Measurements from ENCODE around the gene GAS2L3.
"Not testable (repeated sequence)": the region's sequence is repeated elsewhere in the genome, so short reads cannot be mapped to it uniquely, and the experiment has no call there.

Gene GAS2L3

DNA sequence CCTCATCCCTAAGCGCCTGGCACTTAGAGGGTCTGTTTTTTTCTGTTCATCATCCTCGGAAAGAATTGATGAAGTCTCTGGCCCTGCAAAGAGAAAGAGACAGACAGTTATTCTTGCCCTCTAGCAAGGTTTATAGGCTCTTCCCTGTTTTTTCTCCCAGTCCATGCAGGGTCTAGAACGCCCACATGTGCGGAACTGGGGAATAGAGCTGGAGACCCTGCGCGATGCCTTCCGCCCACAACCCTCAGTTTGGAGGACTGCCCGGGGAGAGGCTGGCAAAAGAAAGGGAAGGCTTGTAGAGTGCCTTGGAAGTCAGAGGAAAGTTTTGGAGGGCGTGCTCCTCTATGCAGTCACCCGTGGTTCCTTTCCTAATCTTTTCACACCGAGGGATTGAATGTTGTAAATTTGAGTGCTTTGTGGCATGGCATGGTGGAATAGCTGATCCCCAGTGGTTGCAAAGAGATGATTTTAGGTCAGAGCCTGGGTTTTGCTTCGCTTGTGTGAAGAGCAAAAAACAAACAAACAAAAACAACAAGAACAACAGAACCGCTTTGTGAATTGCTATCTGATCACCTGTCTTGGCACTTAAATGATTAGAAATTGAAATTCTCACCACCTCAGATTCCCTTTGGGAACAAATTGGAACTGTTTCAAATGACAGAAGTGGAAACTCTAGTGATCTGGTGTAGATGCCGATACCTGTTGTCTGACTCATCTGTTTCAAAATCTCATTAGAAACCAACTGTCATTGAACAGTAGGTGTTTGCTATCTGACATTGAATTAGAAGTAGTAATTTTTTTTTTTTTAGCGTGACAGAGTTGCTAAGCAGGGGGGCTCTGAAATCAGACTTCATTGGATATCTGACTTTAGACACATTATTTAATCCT lies 947 bp downstream of the GAS2L3 start:
- no peak for DNase-seq

DNA sequence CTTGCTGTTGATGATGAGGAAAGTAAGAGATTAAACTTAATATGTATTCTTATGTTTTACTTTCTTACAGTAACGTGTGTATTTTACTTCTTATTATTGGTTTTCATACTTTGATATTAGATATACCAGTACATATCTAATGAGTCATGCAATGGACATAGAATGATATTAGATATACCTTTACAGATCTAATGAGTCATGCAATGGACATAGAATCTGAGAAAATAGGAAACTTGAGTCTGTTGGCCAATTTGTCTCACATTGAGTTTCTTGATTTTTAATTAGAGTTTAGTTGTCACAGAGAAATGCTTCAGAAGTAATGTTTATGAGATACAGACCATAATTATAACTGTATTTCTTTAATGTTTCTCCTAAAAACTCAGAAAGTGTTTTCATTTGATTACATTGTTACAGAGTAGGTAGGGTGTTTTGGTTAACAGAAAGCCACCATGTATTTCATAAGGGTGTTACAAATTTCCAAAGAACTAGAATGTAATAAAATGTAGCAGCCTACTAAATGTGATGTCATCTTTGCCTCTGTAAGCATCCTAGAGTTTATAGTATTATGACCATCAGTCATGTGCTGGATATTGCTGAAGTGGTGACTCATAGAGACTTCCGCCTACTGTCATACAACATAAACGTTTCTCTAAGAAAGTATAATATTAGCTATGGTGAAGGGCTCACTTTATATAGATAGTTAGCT lies 3.0 kb downstream of the GAS2L3 start:
- DNase-seq: no peak

DNA sequence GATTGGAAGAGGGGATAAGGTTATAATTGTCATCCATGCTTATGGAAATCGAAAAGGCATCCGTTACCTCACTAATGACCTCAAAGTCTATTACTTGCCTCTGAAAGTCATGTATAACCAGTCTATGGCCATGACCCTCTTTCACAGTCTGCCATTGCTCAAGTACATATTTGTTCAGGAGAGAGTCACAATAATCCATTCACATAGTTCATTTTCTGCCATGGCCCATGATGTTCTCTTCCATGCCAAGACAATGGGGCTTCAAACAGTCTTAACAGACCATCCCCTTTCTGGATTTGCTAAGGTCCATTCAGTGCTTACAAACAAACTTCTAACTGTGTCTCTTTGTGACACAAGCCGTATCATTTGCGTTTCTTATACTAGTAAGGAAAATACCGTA lies 5.4 kb downstream of the GAS2L3 start:
- no peak for DNase-seq

DNA sequence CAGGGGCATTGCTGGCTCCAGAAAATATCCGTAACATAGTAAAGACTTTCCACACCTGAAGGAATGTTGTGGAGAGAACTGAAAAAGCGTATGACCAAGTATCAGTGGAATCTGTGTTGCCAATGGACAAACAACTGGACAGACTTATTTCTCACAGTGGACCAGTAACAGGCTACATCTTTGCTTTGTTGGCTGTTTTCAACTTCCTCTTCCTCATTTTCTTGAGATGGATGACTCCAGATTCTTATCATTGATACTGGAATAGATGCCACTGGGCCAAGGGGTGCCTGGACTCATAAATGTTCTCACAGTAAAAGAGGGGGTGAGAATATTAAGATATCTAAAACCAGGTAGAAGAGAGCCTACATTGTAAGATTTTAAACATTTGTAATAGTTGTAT lies 6.4 kb downstream of the GAS2L3 start:
- no peak for DNase-seq

DNA sequence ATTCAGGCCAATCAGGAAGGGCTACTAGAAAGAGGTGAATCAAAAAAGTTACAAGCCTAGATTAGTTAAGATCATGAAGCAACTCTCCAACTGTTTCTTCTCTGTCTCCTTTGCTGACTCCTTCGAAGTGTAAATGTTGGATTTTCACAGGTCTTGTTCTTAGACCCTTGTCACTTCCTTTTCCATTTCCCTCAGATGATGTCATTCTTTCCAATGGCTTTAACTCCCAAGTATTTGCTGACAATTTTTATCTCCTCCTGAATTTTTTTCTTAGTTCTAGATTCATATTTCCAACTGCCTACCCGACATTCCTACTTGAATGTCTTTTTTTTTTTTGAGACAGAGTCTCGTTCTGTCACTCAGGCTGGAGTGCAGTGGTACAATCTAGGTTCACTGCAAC lies 10.8 kb downstream of the GAS2L3 start:
- no peak for DNase-seq

DNA sequence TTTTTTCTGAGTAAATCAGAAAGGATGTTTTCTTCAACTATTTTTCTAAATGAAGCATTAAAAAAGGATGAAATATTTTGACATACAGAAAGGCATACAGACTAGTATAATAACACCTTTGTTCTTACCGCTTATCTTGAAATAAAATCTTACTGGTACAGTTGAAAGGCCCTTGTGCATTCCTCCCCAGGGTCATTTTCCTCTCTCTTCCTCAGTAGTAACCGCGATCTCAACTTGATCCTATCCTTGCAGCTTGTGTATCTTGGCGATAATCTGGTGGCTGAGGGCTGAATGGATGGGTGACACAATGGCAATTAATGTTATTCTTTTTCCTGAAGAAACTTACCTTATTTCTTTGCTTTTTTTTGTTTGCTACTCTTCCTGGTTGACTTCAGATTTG lies 18.5 kb downstream of the GAS2L3 start:
- DNase-seq: no peak

DNA sequence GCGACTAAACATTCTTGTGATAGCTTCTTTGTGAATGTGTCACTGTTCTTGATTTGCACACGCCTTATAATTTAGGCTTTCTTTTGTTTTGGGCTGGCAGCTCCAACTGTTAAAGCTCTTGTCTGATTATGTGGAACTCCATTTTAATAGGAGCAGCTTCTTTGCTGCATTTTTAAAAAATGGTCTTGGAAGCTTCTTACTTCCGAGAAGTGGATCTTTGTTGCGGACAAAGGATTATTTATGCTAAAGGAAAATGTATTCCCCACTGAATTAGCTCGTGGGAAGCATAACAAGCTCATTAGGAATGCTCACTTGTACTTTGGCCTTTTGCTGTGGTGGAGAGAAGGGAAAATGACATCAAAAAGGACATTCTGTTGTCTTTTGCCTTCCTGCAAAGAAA lies 20.0 kb downstream of the GAS2L3 start:
- no peak for DNase-seq

DNA sequence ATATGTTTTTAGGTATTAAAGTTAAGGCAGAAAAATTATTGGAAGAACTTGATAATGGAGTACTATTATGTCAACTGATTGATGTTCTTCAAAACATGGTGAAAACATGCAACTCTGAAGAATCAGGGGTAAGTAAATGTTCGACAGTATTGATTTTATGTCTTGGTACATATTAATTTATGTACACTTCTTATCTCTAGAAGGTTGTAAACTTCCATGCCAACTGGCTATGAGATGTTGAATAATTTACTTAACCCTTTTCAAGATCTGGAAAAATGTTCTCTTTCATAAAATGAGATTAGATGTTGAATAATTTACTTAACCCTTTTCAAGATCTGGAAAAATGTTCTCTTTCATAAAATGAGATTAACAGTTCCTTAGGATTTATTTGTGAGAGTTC lies 28.1 kb downstream of the GAS2L3 start:
- DNase-seq: no peak

DNA sequence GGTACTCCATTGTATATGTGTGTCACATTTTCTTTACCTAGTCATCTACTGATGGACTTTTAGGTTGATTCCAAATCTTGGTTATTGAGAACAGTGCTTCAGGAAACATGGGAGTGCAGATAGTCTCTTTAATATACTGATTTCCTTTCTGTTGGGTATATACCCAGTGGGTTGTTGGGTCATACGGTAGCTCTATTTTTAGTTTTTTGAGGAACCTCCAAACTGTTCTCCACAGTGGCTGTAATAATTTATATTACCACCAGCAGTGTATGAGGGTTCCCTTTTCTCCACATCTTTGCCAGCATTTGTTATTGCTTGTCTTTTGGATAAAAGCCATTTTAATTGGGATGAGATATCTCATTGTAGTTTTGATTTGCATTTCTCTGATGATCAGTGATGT lies 29.5 kb downstream of the GAS2L3 start:
- not testable (repeated sequence) for DNase-seq

DNA sequence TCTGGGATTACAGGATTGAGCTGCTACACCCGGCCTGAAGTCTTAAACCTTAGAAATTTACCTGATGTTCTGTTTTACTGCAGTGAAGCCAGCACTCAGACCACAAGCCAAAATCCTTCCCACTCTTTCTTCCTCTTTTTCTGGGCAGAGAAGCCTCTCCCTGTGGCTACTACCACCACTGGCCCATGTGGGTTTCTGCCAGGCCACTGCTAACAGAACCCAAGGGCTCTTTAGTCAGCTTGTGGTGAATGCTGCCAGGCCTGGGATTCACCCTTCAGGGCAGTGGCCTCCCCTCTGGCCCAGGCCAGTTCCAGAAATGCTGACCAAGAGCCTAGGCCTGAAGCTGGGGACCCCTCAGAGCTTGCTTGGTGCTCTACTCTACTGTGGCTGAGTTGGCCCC lies 35.3 kb downstream of the GAS2L3 start:
- DNase-seq: no peak

DNA sequence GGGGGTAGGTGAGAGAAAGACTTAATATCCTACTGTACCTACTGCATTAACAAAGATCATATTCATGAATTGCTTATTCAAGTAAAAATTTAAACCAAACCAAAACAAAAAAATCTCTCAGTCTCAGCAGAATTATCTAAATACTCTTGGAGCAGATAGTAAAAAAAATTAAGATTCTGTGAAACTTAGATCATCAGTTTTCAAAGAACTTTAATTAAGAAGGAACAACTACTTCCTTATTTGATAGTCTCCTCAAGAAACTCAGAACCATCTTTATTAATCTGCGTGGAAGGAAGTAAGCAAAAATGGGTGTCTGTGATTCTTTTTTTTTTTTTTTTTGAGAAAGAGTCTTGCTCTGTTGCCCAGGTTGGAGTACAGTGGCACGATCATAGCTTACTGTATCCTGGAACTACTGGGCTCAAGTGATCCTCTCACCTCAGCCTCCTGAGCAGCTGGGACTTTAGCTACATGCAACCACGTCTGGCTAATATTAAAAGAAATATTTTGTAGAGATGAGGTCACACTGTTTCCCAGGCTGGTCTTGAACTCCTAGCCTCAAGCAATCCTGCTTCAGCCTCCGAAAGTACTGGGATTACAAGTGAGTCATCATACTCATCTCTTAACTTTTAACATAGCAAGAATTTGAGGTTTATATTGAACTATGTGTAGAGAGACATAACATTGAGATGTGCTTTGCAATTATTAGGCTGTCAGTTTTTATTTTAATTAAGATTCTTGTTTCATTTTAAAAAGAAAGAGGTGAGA lies 37.4 kb downstream of the GAS2L3 start:
- no peak for DNase-seq

DNA sequence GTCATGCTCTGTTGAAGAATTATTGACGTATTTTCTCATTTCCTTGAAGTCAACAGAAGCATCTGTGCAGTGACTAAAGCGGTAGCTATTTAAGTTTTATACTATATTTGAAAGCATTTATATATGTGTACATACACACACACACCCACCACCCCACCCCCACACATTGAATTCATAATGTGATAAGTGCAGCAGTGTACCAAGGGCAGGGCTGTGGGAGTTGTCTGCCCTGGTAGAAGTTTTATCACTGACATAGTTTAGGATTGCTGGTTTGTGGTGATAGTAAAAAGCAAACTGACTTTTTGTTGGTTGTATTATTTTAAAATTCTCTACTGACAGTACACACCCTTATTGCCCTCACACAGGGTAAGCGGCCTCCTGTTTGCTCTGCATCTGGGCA lies 39.1 kb downstream of the GAS2L3 start:
- DNase-seq: no peak

DNA sequence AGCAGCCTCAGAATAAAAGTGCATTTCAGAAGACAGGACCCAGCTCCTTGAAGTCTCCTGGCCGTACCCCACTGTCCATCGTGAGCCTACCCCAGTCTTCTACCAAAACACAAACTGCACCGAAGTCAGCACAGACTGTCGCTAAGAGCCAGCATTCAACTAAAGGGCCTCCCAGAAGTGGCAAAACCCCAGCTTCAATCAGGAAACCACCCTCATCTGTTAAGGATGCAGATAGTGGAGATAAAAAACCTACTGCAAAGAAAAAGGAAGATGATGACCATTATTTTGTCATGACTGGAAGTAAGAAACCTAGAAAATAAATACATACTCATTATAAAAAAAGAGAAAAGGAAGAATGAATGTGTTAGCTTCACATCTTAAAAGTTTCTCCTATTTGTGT lies 51.1 kb downstream of the GAS2L3 start:
- no peak for DNase-seq

DNA sequence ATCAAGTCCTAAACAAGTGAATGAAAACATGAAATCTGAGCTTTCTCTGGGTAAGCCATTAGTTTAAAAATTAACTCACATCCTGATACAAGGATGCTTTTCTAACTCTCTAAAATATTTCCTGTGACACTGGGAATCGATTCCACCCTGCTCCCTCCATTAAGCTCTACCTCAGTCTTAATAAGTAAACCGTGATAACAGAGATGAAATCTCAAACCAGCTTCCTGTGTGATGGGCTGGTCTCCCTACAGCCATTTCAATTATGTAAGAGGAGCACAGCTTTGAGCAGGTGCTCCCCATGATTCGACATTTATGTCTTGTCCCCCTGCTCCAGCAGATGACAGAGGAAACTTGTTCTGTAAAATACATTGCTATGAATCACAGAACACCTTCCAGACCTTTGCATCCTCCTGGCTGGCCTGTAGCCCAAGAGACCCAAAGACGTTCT lies 59.0 kb downstream of the GAS2L3 start:
- no peak for DNase-seq

DNA sequence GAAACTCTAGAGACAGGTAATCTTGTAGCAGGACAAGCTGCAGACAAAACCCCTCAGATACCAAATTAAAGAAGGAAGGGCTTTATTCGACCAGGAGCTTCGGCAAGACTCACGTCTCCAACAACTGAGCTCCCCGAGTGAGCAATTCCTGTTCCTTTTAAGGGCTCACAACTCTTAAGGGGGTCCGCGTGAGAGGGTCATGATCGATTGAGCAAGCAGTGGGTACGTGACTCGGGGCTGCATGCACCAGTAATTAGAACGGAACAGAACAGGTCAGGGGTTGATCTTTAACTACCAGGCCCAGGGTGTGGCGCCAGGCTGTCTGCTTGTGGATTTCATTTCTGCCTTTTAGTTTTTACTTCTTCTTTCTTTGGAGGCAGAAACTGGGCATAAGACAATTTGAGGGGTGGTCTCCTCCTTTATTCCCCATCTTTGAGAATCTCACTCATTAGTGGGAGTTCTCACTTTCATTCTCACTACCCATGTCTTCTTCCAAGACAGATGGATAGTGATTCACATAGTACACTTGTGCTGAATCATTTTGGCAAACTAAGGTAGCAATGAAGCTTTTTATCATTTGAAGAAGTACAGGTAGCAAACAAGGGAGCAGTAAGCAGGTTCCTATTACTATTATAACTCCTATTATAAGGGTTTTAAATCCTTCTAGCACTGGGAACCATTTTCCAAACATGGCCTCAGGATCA lies 59.8 kb downstream of the GAS2L3 start:
- DNase-seq: not testable (repeated sequence)

DNA sequence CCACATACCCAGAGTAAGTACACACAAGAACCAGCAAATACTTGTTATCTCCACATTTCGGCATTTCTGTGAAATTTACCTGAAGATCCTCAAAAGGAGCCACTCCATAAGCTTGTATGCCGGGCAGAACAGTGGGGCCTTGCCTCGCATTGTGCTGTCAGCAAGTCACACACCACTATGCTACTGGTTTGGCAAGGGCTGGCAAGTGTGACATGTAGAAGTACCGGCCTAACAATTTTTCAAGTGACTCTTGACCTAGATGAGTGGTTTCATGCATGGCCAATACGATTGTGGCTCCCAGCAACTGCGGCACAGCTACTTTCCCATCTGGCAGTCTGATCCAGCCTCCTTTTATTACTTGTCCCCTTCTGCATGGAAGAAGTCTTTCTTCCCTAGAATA lies 69.8 kb downstream of the GAS2L3 start:
- no peak for DNase-seq

DNA sequence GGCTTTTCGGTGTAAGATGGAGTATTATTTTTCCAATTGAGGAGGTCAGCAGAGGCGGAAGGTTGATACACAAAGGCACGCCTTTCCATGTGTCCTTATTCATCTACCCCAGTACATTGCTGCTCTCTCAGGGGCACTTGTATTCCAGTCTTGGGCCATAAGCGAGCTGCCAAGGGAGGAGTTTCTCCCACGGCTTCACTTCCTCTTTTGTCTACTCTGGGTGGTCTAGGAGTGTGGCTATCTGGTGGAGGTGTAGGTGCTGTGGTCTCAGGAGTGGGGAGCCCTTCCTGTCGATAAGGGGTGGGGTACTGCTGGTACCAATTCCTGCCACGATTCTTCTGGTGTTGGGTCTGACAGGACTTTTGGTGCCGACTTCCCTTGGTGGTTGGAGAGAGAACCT lies 73.4 kb downstream of the GAS2L3 start:
- no peak for DNase-seq

DNA sequence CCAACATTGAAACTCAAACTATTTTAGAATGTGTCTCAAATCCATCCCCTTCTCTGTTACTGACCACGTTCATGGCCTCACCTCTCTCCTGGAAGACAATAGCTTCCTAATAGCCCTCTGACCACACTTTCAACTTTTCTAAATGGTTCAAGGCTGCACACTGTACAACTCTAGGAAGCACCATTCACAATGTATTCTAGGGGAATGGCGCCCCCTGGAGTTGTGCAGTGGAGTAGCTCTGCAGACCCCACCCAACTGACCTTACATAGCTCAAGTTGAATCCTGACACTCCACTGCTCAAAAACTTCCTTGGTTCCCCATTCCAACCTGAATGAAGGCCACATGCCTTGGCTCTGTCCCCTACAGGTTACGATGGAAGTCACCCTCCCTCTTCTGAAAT lies 77.6 kb downstream of the GAS2L3 start:
- DNase-seq: no peak

DNA sequence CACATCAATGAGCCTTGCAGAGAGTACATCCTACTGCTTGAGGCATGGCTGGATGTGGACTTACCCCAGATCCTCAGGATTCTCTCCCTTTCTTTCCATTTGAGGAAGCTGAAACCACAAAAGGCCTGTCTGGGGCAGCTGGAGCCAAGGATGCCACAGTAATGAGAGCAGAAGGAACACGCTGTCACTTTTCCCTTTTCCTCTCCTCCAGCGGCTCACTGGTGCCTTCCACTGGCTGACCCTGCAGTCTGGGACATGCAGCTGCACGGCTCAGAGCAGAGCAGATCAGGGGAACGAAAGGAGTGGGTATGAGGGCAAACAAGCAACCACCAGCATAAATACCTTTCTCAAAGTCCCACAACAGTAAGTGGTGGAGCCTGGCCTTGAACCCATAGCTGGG lies 78.2 kb downstream of the GAS2L3 start:
- DNase-seq: no peak

DNA sequence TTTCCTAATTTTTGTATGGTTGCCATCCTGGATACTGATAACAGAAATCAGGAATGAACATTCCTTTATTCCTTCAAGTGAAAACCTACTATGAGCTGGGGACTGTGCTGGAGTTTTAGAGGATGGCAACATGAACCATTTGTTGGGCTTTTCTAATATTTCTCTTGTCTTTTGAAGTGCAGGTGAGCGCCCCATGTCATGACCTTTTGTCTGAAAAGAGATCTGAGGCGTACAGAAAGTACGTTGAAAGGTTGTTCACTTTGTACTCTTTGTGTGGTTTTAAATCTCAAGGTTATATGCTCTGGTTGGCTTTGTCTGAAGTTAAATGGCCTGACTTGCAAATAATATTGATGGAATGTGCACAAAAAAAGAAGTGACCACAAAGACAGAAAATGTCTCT lies 79.0 kb downstream of the GAS2L3 start:
- DNase-seq: no peak

DNA sequence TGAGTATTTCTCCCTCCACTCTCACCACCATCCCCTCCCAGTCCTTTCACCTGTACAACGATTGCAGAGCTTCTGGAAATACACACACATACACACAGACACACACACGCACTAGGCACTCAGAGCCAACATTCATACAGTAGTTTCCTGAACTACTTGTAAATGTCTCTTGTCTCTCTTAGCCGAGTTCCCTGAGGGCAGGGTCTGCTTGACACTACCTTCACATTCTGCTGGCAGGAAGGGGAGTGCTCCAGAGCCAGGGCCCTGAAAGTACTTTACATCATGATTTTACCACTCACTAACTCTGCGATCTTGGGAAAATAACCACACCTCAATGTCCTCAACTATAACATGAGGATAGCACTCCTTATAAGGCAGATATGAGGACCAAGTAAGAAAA lies 82.7 kb downstream of the GAS2L3 start:
- no peak for DNase-seq

DNA sequence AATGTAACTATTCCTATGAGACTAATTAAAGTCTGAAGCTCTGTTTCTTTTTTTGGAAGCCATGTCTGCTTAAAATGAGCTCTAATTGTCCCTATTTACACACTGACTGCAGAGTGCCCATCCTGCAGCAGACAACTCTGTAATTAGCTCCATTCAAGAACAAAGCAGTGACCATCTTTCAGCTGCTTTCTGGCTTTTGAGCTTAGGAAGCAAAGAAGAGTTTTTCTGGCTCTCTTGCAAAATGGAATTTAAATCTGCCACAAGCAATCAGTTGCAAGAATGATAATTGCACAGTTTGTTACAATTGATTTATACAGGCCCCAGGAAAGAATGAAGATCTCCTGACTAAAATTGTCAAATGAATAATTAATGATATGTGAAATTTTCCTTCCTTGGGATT lies 83.4 kb downstream of the GAS2L3 start:
- no peak for DNase-seq

All from stimulated activated naive CD4-positive, alpha-beta T cell (primary cell).